LNCaP clone FGC (cell line): ENCODE data around the gene SLC7A14.

Experiments
- DNase-seq: peaks from one replicate; pipeline ENCODE4 v3.0.0-alpha.2; 2011; ENCODE audit warnings: low read depth
- H3K4me3 ChIP-seq: 2 replicates; pipeline ENCODE4 v1.5.1; 2011; ENCODE audit warnings: mild to moderate bottlenecking, low read depth, low read length, control low read depth
- TF ChIP-seq, protein P1 (sequence below): IDR thresholded peaks from 2 replicates; pipeline ENCODE4 v1.5.1; 2012; ENCODE audit warnings: mild to moderate bottlenecking; ENCODE audit not compliant: control insufficient read depth, insufficient read depth; ENCODE audit errors: extremely low read depth

The SLC7A14 gene

DNA sequence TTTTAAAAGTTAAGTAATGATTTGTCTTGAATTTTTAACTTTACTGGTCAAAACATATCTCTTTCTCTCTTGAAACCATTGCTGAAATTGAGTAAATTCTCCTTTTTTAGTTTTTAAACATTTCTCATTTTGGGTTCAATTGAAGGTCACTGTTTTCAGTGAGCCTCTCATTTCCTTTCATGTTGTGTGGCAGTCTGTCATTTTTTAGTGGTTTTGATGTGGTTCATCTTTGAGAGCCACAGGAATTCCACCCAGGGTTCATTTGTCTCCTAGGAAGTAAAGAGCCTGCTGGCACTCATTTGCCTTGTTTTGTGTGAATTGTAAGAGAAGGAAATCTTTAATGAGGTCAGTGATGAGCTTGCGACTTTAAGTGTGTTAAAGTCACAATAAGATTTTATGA is 156.8 kb downstream of the SLC7A14 start:
- TF ChIP-seq, protein P1, sequence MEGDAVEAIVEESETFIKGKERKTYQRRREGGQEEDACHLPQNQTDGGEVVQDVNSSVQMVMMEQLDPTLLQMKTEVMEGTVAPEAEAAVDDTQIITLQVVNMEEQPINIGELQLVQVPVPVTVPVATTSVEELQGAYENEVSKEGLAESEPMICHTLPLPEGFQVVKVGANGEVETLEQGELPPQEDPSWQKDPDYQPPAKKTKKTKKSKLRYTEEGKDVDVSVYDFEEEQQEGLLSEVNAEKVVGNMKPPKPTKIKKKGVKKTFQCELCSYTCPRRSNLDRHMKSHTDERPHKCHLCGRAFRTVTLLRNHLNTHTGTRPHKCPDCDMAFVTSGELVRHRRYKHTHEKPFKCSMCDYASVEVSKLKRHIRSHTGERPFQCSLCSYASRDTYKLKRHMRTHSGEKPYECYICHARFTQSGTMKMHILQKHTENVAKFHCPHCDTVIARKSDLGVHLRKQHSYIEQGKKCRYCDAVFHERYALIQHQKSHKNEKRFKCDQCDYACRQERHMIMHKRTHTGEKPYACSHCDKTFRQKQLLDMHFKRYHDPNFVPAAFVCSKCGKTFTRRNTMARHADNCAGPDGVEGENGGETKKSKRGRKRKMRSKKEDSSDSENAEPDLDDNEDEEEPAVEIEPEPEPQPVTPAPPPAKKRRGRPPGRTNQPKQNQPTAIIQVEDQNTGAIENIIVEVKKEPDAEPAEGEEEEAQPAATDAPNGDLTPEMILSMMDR: no peak
- DNase-seq: no peak
- H3K4me3 ChIP-seq: no peak overlapping the region

DNA sequence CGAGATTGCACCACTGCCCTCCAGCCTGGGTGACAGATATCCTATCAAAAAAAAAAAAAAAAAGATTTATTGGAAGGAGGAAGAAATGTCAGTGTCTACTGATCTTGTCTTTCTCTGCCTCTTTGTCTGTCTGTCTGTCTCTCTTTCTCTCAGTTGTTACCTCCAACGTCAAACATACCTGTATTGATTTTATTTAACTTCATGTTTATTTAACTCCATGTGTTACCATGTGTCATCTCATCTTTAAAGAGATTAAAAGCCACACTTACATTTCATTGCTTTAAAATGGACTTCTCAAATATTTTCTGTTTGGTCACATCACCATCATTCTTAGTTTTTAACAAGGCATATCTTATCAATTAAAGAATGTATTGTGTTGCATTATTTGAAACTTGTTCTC is 157.8 kb downstream of the SLC7A14 start:
- no peak for DNase-seq
- H3K4me3 ChIP-seq: no peak overlapping the region
- TF ChIP-seq, protein P1: no peak

DNA sequence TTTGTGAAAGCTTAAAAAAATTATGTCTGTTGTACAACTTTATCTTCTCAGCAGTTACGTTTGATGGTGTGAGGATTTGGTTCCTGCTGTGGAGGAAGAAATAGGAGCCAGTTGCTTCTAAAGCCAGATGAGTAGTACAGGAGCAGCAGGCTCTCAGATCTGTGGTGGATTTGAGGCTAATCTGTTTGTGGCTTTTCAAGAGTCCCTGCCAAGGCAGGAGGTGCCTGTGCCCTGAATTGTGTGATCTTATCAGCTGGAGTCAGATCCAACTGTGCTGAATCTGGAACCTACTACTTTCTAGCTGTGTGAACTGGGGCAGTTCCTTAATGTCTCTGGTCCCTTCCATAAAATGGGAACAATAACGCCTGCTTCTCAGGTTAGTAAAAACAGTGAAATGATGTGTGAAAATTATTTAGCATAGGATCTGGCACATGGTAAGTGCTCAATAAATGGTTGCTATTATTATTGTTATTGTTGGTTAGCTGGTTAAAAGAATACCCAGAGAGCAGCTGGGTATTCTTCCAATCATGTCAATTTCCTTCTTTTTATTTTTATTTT is 159.6 kb downstream of the SLC7A14 start:
- TF ChIP-seq, protein P1: no peak
- no peak for DNase-seq

DNA sequence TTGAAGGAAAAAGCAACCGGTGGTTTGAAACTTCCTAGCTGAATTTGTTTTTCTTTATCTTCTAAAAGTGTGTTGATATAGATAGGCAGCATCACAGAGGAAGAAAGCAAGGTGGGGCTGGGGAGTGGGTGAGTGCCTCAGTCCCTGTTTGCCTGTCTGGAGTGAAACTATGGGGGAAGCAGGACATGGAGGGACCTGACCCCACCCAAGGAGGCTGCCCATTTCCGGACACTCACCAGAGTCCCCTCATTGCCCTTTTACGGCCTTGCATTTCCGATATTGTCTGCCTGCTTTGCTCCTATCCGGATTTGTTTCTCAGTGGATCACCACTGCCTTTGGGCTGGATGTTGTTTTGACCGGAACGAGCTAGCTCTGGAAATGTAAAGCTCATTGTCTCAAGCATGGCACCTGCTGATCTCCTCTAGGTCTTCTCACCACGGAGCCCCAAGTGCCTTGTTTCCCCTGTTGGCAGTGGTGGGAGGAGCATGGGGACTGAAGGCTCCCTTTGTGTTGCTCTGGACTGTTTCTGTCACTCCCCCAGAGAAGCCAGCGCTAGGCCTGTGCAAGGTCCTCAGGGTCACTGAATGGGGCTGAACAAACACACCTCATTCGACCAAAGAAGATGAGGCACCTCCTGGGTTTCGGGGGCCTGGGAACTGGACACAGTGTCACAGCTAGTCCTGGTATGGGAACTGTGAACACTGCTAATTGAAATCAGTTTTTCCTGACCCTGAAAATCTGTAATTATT is 160.2 kb downstream of the SLC7A14 start:
- TF ChIP-seq, protein P1: no peak
- no peak overlapping the region for H3K4me3 ChIP-seq
- no peak for DNase-seq

More for the DNA sequence above, 159.6 kb downstream of the SLC7A14 start:
- no peak overlapping the region for H3K4me3 ChIP-seq

DNA sequence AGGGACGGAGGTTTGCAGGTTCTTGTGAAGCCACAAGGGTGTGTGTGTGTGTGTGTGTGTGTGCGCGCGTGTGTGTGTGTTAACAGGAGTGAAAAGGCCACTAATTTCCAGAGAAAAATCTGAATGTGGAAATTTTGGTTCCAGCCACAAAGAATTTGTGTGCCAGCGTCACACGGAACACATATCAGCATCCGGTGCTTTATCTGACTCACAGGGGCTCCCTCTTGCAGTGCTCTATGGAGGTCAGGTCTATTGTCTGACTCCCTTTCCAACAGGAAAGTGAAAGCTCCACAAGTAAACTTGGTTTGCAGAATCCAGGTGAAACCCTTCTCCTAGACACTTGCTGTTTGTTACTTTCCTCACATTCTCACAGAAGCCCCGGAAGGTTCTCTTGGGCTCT is 161.0 kb downstream of the SLC7A14 start:
- DNase-seq: no peak
- TF ChIP-seq, protein P1: no peak
- no peak overlapping the region for H3K4me3 ChIP-seq

DNA sequence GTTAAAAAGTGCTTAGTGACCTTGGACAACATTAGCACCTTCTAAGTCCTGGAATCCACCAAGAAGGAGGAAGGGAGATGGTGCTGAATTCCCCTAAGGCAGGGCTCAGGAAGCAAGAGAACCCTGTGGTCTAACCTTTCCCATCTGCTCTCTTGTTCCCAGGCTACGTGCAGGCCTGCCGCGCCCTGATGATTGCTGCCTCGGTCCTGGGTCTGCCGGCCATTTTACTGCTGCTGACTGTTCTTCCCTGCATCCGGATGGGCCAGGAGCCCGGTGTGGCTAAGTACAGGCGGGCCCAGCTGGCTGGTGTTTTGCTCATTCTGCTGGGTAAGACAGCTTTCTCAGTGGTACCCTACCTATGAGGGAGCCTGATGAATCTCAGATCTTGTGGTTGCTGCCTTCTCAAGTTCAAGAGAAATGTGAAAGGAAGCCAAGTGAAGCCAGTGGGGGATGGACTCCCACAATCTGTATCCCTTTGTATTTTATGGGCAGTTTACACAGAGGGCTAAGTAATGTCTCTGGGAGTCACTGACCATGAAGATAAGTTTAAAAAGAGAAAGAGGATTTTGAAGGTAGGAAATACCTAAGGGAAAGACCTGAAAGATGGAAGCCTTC is 162.8 kb downstream of the SLC7A14 start:
- no peak overlapping the region for H3K4me3 ChIP-seq
- no peak for DNase-seq
- TF ChIP-seq, protein P1: no peak
